HepG2 (cell line): ENCODE measurements around the gene SLC2A10. TPM values are rescaled to one million over a fixed set of nuclear protein-coding genes. Genes with fewer than 3 reads are reported as not detected.

Source experiments
- CAMTA2 ChIP-seq: sonication (generic); formaldehyde crosslinking; IDR thresholded peaks from 2 replicates; pipeline ENCODE4 v1.4.0; 2020; ENCODE audit warnings: mild to moderate bottlenecking, missing genetic modification reagents, borderline replicate concordance
- CENPBD1 ChIP-seq: sonication (generic); formaldehyde crosslinking; IDR thresholded peaks from 2 replicates; pipeline ENCODE4 v1.8.0; 2022; ENCODE audit warnings: missing genetic modification reagents, low read depth, mild to moderate bottlenecking, borderline replicate concordance
- FOSL2 ChIP-seq: sonication (generic); formaldehyde crosslinking; IDR thresholded peaks from 2 replicates; pipeline ENCODE4 v1.4.0; 2020; ENCODE audit warnings: missing genetic modification reagents
- HBP1 ChIP-seq: IDR thresholded peaks from 2 replicates; pipeline ENCODE4 v1.6.1; 2016; ENCODE audit warnings: low read depth, control low read depth
- JUNB ChIP-seq: sonication (generic); formaldehyde crosslinking; IDR thresholded peaks from 2 replicates; pipeline ENCODE4 v1.8.0; 2022; ENCODE audit warnings: missing genetic modification reagents, mild to moderate bottlenecking, borderline replicate concordance
- KDM4B ChIP-seq: sonication (generic); formaldehyde crosslinking; IDR thresholded peaks from 2 replicates; pipeline ENCODE4 v1.4.0; 2020; ENCODE audit warnings: missing genetic modification reagents
- POLR2AphosphoS5 ChIP-seq: IDR thresholded peaks from 2 replicates; pipeline ENCODE4 v1.6.1; 2012; ENCODE audit warnings: low read depth, low read length
- SOX6 ChIP-seq, 2 experiments: fragments of 450-650 bp in 1 of 2; sonication (generic) in 1 of 2; formaldehyde crosslinking in 1 of 2; IDR thresholded peaks; 2 replicates each; pipeline versions ENCODE4 v1.4.0 to v1.6.1; 2017 to 2020; ENCODE audit warnings: antibody characterized with exemption in 1 of 2, mild to moderate bottlenecking in 1 of 2, missing genetic modification reagents in 1 of 2
- ZFP41 ChIP-seq: sonication (generic); formaldehyde crosslinking; IDR thresholded peaks from 2 replicates; pipeline ENCODE4 v1.4.0; 2020; ENCODE audit warnings: mild to moderate bottlenecking, missing genetic modification reagents, borderline replicate concordance
- ZNF124 ChIP-seq: sonication (generic); formaldehyde crosslinking; IDR thresholded peaks from 2 replicates; pipeline ENCODE4 v1.4.0; 2020; ENCODE audit warnings: missing genetic modification reagents
- ZNF329 ChIP-seq: sonication (generic); formaldehyde crosslinking; IDR thresholded peaks from 2 replicates; pipeline ENCODE4 v1.9.0; 2021; ENCODE audit warnings: low read depth, mild to moderate bottlenecking, missing genetic modification reagents
- ZNF710 ChIP-seq: sonication (generic); formaldehyde crosslinking; IDR thresholded peaks from 2 replicates; pipeline ENCODE4 v1.5.0; 2020; ENCODE audit warnings: mild to moderate bottlenecking, missing genetic modification reagents, borderline replicate concordance
- ZNF83 ChIP-seq: sonication (generic); formaldehyde crosslinking; IDR thresholded peaks from 2 replicates; pipeline ENCODE4 v1.4.0; 2020; ENCODE audit warnings: missing genetic modification reagents, mild to moderate bottlenecking, borderline replicate concordance
- ZNF883 ChIP-seq: sonication (generic); formaldehyde crosslinking; IDR thresholded peaks from 2 replicates; pipeline ENCODE4 v1.5.1; 2020; ENCODE audit warnings: mild to moderate bottlenecking, missing genetic modification reagents; ENCODE audit errors: not compliant biosample characterization
- ZSCAN31 ChIP-seq: sonication (generic); formaldehyde crosslinking; IDR thresholded peaks from 2 replicates; pipeline ENCODE4 v1.5.0; 2020; ENCODE audit warnings: low read depth, mild to moderate bottlenecking, missing genetic modification reagents
- polyA plus RNA-seq, 8 experiments: library from polyadenylated mRNA; depleted of rRNA in 3 of 8; stranded (reverse) in 7 of 8; unstranded in 1 of 8; fragments of >200 nt; fragmentation: Illumina TruSeq in 4 of 8; extraction: Trizol in 4 of 8; gene quantifications; 2 replicates each; pipeline versions ENCODE4 v1.2.1 to v1.2.3, GENCODE V29; 2011 to 2016; ENCODE audit warnings: low read depth in 4 of 8, missing spikeins in 1 of 8, mixed read lengths in 1 of 8; ENCODE audit not compliant: insufficient read depth in 1 of 8
- total RNA-seq, 5 experiments: library from RNA; depleted of rRNA; stranded (reverse); fragments of >200 nt; fragmentation: Illumina TruSeq; extraction: Trizol; gene quantifications; 2 replicates each; pipeline ENCODE4 v1.2.3, GENCODE V29; 2016; ENCODE audit warnings: low read depth in 1 of 5
- TF ChIP-seq, protein P1 (sequence below): sonication (generic); formaldehyde crosslinking; IDR thresholded peaks from 2 replicates; pipeline ENCODE4 v1.4.0; 2020; ENCODE audit warnings: missing genetic modification reagents
- TF ChIP-seq, protein P2 (sequence below): sonication (generic); formaldehyde crosslinking; IDR thresholded peaks from 2 replicates; pipeline ENCODE4 v1.8.0; 2022; ENCODE audit warnings: missing genetic modification reagents, mild to moderate bottlenecking, borderline replicate concordance
- TF ChIP-seq, protein P3 (sequence below): sonication (generic); formaldehyde crosslinking; IDR thresholded peaks from 2 replicates; pipeline ENCODE4 v1.8.0; 2022; ENCODE audit warnings: mild to moderate bottlenecking, missing genetic modification reagents, borderline replicate concordance

SLC2A10 gene
- total and polyA plus RNA-seq, 2 of the 13 experiments (the other 11 are each of a cell fraction or from before 2014, with no cell fraction given): 16.0 to 18.4 TPM

DNA sequence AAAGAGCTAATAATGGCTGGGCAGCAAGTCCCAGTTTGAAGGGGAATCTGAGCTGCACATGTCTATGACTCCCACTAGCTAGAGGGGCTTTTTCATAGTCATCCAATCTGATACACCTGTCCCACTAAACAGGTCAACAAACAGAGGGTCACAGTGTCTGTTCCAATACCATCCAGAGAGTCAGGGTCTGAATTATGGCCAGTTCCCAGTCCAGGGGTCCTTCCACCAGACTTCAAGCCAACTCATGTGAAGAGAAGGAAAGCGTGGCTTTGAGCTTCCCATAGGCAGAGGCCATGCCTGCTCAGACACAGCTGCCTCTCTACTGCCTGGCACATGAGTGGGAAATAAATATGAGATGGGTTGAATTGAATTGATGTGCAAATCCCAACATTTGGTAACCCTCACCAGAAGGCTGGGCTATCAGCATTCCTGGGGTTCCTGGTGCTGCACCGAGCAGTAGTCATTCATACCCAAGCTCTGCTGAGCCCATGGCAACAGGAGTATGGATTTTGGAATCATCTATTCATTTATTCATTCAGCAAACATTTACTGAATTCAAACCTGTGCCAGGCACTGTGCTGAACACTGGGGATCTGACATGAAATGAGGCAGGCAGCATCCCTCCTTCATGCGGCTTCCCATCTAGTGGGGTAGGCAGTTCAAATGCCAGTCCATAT is 37.4 kb upstream of the SLC2A10 start (continued):
- TF ChIP-seq, protein P1, sequence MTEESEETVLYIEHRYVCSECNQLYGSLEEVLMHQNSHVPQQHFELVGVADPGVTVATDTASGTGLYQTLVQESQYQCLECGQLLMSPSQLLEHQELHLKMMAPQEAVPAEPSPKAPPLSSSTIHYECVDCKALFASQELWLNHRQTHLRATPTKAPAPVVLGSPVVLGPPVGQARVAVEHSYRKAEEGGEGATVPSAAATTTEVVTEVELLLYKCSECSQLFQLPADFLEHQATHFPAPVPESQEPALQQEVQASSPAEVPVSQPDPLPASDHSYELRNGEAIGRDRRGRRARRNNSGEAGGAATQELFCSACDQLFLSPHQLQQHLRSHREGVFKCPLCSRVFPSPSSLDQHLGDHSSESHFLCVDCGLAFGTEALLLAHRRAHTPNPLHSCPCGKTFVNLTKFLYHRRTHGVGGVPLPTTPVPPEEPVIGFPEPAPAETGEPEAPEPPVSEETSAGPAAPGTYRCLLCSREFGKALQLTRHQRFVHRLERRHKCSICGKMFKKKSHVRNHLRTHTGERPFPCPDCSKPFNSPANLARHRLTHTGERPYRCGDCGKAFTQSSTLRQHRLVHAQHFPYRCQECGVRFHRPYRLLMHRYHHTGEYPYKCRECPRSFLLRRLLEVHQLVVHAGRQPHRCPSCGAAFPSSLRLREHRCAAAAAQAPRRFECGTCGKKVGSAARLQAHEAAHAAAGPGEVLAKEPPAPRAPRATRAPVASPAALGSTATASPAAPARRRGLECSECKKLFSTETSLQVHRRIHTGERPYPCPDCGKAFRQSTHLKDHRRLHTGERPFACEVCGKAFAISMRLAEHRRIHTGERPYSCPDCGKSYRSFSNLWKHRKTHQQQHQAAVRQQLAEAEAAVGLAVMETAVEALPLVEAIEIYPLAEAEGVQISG (CRISPR knock-in tag): 0 out of 2 replicates have a peak, but pooled peaks have one; percentile 23
- no peak for TF ChIP-seq ZNF124 (CRISPR knock-in tag)
- peak; percentile 18; the same call in 1 of the 2 replicates for TF ChIP-seq KDM4B (CRISPR knock-in tag)
- TF ChIP-seq, protein P2, sequence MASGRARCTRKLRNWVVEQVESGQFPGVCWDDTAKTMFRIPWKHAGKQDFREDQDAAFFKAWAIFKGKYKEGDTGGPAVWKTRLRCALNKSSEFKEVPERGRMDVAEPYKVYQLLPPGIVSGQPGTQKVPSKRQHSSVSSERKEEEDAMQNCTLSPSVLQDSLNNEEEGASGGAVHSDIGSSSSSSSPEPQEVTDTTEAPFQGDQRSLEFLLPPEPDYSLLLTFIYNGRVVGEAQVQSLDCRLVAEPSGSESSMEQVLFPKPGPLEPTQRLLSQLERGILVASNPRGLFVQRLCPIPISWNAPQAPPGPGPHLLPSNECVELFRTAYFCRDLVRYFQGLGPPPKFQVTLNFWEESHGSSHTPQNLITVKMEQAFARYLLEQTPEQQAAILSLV (CRISPR knock-in tag): no peak
- TF ChIP-seq, protein P3, sequence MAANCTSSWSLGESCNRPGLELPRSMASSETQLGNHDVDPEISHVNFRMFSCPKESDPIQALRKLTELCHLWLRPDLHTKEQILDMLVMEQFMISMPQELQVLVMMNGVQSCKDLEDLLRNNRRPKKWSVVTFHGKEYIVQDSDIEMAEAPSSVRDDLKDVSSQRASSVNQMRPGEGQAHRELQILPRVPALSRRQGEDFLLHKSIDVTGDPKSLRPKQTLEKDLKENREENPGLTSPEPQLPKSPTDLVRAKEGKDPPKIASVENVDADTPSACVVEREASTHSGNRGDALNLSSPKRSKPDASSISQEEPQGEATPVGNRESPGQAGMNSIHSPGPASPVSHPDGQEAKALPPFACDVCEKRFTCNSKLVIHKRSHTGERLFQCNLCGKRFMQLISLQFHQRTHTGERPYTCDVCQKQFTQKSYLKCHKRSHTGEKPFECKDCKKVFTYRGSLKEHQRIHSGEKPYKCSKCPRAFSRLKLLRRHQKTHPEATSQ (CRISPR knock-in tag): 0 out of 2 replicates have a peak, but pooled peaks have one; percentile 43
- no peak for TF ChIP-seq CENPBD1 (CRISPR knock-in tag)
- TF ChIP-seq JUNB: no peak
- no peak for TF ChIP-seq POLR2AphosphoS5
- 0 out of 2 replicates have a peak, but pooled peaks have one; percentile 51 for TF ChIP-seq ZNF710 (CRISPR knock-in tag)
- peak; percentile 59 for TF ChIP-seq ZNF883 (CRISPR knock-in tag)
- no peak for TF ChIP-seq ZNF83
- TF ChIP-seq HBP1 (CRISPR knock-in tag): no peak
- 0 out of 2 replicates have a peak, but pooled peaks have one; percentile 41 for TF ChIP-seq ZSCAN31
- TF ChIP-seq ZNF329 (CRISPR knock-in tag): no peak
- no peak for TF ChIP-seq ZFP41 (CRISPR knock-in tag)
- TF ChIP-seq CAMTA2: 0 out of 2 replicates have a peak, but pooled peaks have one; percentile 58
- TF ChIP-seq SOX6 (IDR thresholded peaks at IDR 0.05): no peak
- TF ChIP-seq SOX6 (CRISPR knock-in tag; IDR thresholded peaks at IDR 0.05): peak; percentile 7; the same call in 1 of the 2 replicates
- no peak for TF ChIP-seq FOSL2 (CRISPR knock-in tag)
